HG03439 (cell line): ENCODE results near the gene RAC2.

Experiments
- ATAC-seq: cut with Tn5 transposase; IDR thresholded peaks from one replicate; pipeline ENCODE4 v1.9.1; 2021; ENCODE audit warnings: mild to moderate bottlenecking, moderate library complexity; ENCODE audit not compliant: unreplicated experiment

Gene RAC2

GRCh38 chr22:37179622-37180420 is 64.2 kb downstream of the RAC2 start:
- no peak for ATAC-seq

- no peak for ATAC-seq
Observed at GRCh38 chr22:37179126-37179470, 65.0 kb downstream of the RAC2 start.

DNA sequence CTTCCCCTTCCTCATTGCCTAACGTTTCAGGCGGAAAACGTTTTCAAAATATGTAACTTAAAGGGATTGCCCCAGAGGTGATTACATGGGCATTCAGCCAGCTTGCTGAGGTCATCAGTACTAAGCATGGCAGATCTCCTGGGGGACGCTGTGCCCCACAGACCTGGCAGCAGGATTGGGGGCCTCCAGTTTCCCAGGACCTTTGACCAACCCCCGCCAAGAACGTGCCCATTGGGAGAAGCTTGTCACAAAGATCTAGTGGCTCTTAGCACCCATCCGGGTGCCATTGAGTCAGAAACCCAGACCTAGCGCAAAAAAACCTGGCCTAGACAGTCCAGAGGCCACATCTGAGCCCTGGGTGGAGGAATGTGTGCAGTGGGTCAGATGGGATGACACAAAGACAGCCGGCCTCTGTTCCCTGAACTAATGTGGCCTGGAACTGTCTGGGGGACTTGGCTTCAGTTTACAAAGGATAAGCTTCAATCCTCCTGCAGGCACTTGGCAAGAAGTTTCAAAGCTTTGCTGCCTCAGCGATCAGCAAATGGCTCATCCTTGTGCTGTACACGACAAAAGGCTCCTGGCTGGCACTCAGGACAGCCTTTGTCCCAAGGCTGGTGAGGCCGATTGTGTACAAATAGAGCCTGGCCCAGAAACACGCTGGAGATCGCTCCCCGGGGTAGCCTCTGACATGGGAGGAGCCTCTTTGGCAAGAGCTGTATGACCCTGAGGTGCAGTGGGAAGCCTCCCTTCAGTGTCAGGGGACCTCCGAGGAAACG is 65.5 kb downstream of the RAC2 start:
- ATAC-seq, result no peak

DNA sequence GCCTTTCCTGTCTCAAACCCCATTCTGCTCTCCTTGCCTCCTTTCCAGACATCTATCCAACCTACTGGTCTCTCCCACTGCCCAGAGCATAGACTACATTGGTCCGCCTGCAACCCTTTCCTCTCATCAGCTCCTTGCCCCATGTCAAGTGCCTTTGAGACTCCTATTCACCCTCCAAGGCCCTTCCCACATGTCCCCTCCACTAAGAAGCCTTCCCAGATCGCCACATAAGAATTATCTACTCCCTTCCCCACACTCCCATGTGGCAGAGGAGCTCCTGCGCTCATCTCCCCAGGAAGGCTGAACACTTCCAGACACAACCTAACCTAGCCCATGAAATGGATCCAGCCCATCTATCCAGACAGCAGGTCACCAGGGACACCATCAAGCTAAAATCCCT is 66.3 kb downstream of the RAC2 start:
- no peak for ATAC-seq

DNA sequence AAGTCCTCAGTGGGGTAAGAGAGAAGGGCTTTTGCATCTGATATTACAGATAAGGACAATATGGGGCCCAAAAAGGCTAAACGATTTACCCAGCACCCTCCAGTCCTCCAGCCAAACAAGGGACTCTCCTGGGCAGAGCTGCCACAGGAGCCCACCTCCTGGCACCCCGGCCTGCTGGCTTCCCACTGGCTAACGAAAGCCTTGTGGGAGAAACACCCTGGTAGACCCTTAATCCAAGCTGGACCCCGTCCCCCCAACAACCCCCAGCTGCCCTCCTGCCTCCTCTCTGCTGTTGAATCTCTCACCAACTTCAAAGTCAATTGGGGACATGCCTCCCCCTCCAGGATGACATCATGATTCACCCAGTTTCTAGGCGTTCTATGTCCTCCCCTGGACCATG is 66.8 kb downstream of the RAC2 start:
- no peak for ATAC-seq

GRCh38 chr22:37176464-37177061 is 67.5 kb downstream of the RAC2 start:
- ATAC-seq, result no peak

GRCh38 chr22:37175414-37176281 is 68.4 kb downstream of the RAC2 start:
- no peak for ATAC-seq
